NT2/D1 (cell line): ENCODE measurements around the gene LIMA1.

Experiments
- DNase-seq: peaks from one replicate; pipeline ENCODE4 v3.0.0-alpha.2; 2011; ENCODE audit warnings: low read depth, low spot score
- H3K27me3 ChIP-seq: 2 replicates; pipeline ENCODE4 v1.6.0; 2011; ENCODE audit warnings: mild to moderate bottlenecking; ENCODE audit not compliant: insufficient read length, insufficient read depth
- H3K36me3 ChIP-seq: 2 replicates; pipeline ENCODE4 v1.6.1; 2011; ENCODE audit warnings: mild to moderate bottlenecking, low read length, mixed read lengths; ENCODE audit not compliant: insufficient read depth, insufficient read length
- H3K4me1 ChIP-seq: 2 replicates; pipeline ENCODE4 v1.5.1; 2011; ENCODE audit not compliant: insufficient read depth, insufficient read length
- H3K4me3 ChIP-seq: 2 replicates; pipeline ENCODE4 v1.5.1; 2011; ENCODE audit warnings: low read depth; ENCODE audit not compliant: insufficient read length
- H3K9ac ChIP-seq: 2 replicates; pipeline ENCODE4 v1.6.0; 2011; ENCODE audit warnings: low read depth; ENCODE audit not compliant: insufficient read length
- H3K9me3 ChIP-seq: 2 replicates; pipeline ENCODE4 v1.5.1; 2011; ENCODE audit warnings: mild to moderate bottlenecking, low read length; ENCODE audit not compliant: insufficient read depth
- SUZ12 ChIP-seq: IDR thresholded peaks from 2 replicates; pipeline ENCODE4 v1.6.1; 2011; ENCODE audit not compliant: insufficient read length, insufficient read depth; ENCODE audit errors: extremely low read depth
- YY1 ChIP-seq: IDR thresholded peaks from 2 replicates; pipeline ENCODE4 v1.6.1; 2011; ENCODE audit not compliant: insufficient read length, insufficient read depth
- ZNF274 ChIP-seq: IDR thresholded peaks from 2 replicates; pipeline ENCODE4 v1.6.1; 2011; ENCODE audit warnings: mild to moderate bottlenecking, low read depth, low read length

LIMA1 gene

GRCh38 chr12:50200552-50201273 lies 82.6 kb downstream of the LIMA1 start:
- no peaks in the 10 kb centered on the region for H3K27me3 ChIP-seq
- no peak overlapping the region for H3K4me3 ChIP-seq
- peaks cover 73% of the 10 kb centered on the region for H3K36me3 ChIP-seq
- no peak for DNase-seq
- no peak for TF ChIP-seq SUZ12
- TF ChIP-seq ZNF274 = no peak
- no peak for TF ChIP-seq YY1
- no peak overlapping the region for H3K9ac ChIP-seq
- no peaks in the 10 kb centered on the region for H3K4me1 ChIP-seq
- H3K9me3 ChIP-seq = no peaks in the 10 kb centered on the region

- H3K9me3 ChIP-seq = no peaks in the 10 kb centered on the region
- DNase-seq = no peak
- H3K9ac ChIP-seq = no peak overlapping the region
- H3K4me1 ChIP-seq = no peaks in the 10 kb centered on the region
- TF ChIP-seq SUZ12 (no peak), YY1 (no peak), ZNF274 (no peak)
- H3K36me3 ChIP-seq = peaks cover 68% of the 10 kb centered on the region
- no peak overlapping the region for H3K4me3 ChIP-seq
- H3K27me3 ChIP-seq = no peaks in the 10 kb centered on the region
These were observed 84.5 kb downstream of the LIMA1 start for GRCh38 chr12:50198829-50199228.

DNA sequence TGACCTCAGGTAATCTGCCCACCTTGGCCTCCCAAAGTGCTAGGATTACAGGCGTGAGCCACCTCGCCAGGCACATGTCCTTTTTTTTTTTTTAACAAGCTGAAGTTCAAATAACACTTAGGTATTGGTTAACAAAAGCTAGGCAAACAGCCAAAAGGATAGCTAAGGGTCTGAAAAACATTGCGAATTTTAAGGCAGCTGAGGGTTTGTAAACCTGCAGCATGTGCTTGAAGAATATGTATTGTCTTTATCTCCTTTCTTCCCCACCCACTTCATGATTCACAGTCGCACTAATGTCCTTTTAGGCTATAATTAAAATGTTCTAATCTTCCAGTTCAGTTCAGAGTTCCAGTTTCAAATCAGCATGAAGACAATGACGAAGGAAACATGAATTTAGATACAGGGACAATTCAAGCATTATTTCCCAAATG lies 86.0 kb downstream of the LIMA1 start:
- Histone ChIP-seq H3K9me3 (no peaks in the 10 kb centered on the region), H3K36me3 (peaks cover 67% of the 10 kb centered on the region), H3K27me3 (no peaks in the 10 kb centered on the region), H3K9ac (no peak overlapping the region), H3K4me3 (no peak overlapping the region), H3K4me1 (no peaks in the 10 kb centered on the region)
- no peak for DNase-seq
- TF ChIP-seq SUZ12 (no peak), YY1 (no peak), ZNF274 (no peak)

DNA sequence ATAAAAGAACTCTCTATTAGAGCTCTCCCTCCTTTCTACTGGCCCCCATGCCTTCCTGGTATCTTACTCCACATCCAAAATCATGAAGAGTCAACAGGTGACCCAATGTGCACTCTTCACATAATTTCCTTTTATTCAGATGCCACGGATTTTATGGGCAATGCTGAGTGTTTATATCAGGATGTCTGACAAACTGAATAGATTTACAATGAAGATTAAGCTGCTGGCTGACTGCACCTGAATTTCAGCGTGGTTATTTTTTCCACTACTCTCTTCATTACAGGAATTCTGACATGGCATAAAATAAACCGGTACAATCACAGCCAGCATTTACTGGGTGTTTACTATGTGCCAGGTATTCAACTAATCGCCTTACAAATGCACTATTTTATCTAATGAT lies 86.8 kb downstream of the LIMA1 start:
- Histone ChIP-seq H3K9me3 (no peaks in the 10 kb centered on the region), H3K4me1 (no peaks in the 10 kb centered on the region), H3K9ac (no peak overlapping the region), H3K36me3 (peaks cover 70% of the 10 kb centered on the region), H3K4me3 (no peak overlapping the region), H3K27me3 (no peaks in the 10 kb centered on the region)
- no peak for DNase-seq
- TF ChIP-seq ZNF274 (no peak), SUZ12 (no peak), YY1 (no peak)

GRCh38 chr12:50195832-50196231 lies 87.5 kb downstream of the LIMA1 start:
- no peaks in the 10 kb centered on the region for H3K4me1 ChIP-seq
- no peaks in the 10 kb centered on the region for H3K9me3 ChIP-seq
- no peak for DNase-seq
- no peaks in the 10 kb centered on the region for H3K27me3 ChIP-seq
- H3K4me3 ChIP-seq = no peak overlapping the region
- TF ChIP-seq YY1 (no peak), SUZ12 (no peak), ZNF274 (no peak)
- peaks cover 73% of the 10 kb centered on the region for H3K36me3 ChIP-seq
- no peak overlapping the region for H3K9ac ChIP-seq

- H3K4me1 ChIP-seq = peaks cover 2% of the 10 kb centered on the region
- H3K4me3 ChIP-seq = no peak overlapping the region
- DNase-seq = no peak
- H3K27me3 ChIP-seq = no peaks in the 10 kb centered on the region
- H3K36me3 ChIP-seq = peaks cover 61% of the 10 kb centered on the region
- H3K9ac ChIP-seq = no peak overlapping the region
- H3K9me3 ChIP-seq = no peaks in the 10 kb centered on the region
- TF ChIP-seq SUZ12 (no peak), ZNF274 (no peak), YY1 (no peak)
These were observed 90.4 kb downstream of the LIMA1 start for GRCh38 chr12:50192908-50193307.

- H3K4me1 ChIP-seq = peaks cover 2% of the 10 kb centered on the region
- TF ChIP-seq YY1 (no peak), SUZ12 (no peak), ZNF274 (no peak)
- no peak for DNase-seq
- no peak overlapping the region for H3K4me3 ChIP-seq
- peaks cover 55% of the 10 kb centered on the region for H3K36me3 ChIP-seq
- no peak overlapping the region for H3K9ac ChIP-seq
- no peaks in the 10 kb centered on the region for H3K9me3 ChIP-seq
- H3K27me3 ChIP-seq = no peaks in the 10 kb centered on the region
These were observed 91.1 kb downstream of the LIMA1 start for GRCh38 chr12:50192236-50192635.
